Keratinocyte (primary cell): ENCODE results near the gene ABHD2.

Source experiments
- EZH2 ChIP-seq: IDR thresholded peaks from one replicate; pipeline ENCODE4 v1.6.1; 2012; ENCODE audit warnings: inconsistent platforms, mild to moderate bottlenecking, low read length, moderate library complexity
- TF ChIP-seq, protein P1 (sequence below), 3 experiments: IDR thresholded peaks in 1 of 3; conservative IDR thresholded peaks in 1 of 3; optimal IDR thresholded peaks in 1 of 3; 2 replicates in 2 of 3; 3 replicates in 1 of 3; pipeline versions ENCODE3 to v1.5.1; 2011; ENCODE audit warnings: low read length in 3 of 3, mild to moderate bottlenecking in 3 of 3, moderate library complexity in 2 of 3, control low read depth in 1 of 3, inconsistent platforms in 1 of 3; ENCODE audit not compliant: insufficient read depth in 2 of 3; ENCODE audit errors: extremely low read depth in 1 of 3

DNA sequence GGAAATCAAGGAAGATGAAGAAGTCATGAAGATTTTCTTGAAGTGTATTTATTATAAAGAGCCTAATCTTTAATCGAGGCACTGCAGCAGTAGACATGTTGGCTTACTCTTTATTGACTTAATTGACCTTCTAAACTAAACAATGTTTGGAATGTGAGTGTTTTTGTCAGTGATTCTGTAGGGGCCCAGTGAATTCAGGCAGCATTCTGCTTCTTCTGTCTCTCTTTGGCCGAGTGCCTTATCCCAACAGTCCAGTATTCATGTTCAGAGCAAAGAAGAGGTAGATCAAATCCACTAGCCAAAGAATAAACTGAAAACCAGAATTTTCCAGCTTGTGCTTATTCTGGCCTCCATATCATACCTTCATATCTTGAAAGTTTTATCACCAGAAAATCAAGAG lies 77.4 kb downstream of the ABHD2 start:
- TF ChIP-seq, protein P1, sequence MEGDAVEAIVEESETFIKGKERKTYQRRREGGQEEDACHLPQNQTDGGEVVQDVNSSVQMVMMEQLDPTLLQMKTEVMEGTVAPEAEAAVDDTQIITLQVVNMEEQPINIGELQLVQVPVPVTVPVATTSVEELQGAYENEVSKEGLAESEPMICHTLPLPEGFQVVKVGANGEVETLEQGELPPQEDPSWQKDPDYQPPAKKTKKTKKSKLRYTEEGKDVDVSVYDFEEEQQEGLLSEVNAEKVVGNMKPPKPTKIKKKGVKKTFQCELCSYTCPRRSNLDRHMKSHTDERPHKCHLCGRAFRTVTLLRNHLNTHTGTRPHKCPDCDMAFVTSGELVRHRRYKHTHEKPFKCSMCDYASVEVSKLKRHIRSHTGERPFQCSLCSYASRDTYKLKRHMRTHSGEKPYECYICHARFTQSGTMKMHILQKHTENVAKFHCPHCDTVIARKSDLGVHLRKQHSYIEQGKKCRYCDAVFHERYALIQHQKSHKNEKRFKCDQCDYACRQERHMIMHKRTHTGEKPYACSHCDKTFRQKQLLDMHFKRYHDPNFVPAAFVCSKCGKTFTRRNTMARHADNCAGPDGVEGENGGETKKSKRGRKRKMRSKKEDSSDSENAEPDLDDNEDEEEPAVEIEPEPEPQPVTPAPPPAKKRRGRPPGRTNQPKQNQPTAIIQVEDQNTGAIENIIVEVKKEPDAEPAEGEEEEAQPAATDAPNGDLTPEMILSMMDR (optimal IDR thresholded peaks at IDR 0.05 in 1 of 3, IDR thresholded peaks at IDR 0.05 in 1 of 3, conservative IDR thresholded peaks at IDR 0.05 in 1 of 3; ENCODE audit: extremely low read depth in 1 of 3, insufficient read depth in 2 of 3, low read length in 3 of 3) = no peak
- TF ChIP-seq EZH2 = no peak
